GM18502 (cell line): ENCODE measurements around the gene ACADSB.

Experiments
- ATAC-seq: cut with Tn5 transposase; IDR thresholded peaks from one replicate; pipeline ENCODE4 v1.9.1; 2021; ENCODE audit warnings: mild to moderate bottlenecking; ENCODE audit not compliant: unreplicated experiment, poor library complexity

ACADSB gene

DNA sequence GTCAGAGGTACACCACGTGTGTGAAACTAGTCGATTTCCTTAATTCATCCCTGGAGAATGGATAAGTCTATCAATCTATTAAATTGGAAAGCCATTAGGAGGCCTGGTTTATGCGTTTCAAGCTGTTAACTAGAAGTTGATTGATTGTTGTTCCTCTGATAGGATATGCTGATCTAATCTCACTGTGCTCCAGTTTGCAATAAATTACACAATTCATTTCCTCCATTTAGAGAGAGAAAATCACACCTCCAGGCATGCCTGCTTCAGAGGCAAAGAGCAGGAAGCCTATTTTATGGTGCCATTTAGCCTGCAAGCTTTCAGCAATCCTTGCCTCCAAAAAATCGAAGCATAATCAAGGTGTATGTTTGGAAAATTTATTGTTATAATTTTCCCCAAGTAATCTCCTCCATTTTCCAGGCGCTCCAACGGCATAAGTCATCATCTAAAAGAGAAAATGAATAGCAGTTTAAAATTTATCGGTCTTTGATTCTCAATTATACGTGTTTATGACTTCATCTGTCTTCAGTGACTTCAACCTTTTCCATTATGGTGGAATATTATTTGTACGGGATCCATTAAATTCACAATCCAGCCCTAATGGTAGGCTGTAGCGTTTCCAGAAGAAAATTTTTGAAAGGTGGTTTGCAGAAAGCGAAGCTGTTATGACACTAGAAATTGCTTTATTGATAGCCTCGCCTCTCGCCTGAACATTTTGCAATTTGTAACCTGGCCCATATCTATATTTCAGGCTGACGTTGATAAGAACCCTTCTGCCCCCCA is 84.0 kb downstream of the ACADSB start:
- ATAC-seq = no peak

DNA sequence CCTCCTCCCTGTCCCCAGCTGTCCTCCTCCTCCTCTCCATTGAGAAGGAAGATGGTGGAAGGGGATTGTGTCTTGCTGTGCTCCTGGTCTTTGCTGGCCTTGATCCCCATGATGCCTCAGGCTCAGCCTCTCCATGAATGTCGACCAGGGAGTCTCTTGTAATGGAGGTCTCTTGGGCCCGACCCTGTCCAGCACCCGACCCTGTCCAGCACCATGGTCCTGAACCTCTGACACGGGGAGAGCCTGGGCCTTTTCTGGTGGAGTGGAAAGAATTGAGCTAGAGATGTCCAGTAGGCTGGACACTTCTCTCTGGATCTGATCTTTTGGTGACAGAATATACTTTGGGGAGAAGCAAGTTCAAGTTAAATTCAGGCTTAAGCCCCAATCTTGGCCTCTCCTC is 84.7 kb downstream of the ACADSB start:
- ATAC-seq = no peak

DNA sequence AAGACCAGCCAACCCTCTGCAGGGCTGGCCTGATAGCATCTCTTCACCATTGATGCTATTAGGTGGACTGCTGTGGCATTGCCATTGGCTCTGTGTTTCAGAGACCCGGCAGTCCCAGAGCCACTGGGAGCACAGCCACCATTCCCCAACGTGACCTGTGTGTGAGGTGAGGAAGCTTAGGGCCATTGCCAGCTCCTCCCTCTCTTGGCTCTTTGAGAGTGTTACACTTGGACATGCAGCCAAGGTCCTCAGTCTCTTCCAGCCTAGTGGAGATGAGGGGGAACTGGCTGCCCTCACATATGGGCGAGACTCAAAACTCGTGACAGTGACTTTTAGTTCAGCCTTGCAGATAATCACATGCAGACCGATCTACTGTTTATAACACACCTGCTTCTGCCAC is 87.6 kb downstream of the ACADSB start:
- ATAC-seq = no peak

DNA sequence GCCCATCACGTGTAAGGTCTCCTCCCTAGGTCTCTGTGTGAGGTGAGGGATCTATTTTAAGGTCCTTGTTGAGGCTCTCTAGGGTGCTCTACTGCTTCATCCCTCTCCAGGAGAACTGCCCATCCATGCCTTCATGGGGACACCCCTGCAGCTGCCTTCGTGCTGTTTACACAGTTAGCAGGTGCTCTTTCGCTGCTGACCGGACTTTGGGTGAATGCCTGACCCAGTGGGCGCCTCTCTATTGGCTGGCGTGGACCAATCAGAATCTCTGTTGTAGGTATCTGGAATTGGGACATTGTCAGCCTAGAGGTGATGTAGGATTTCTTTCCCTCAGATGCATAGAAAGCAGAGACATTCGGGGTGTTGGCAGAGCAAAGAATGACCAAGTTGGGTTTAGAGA is 88.2 kb downstream of the ACADSB start:
- ATAC-seq = no peak

DNA sequence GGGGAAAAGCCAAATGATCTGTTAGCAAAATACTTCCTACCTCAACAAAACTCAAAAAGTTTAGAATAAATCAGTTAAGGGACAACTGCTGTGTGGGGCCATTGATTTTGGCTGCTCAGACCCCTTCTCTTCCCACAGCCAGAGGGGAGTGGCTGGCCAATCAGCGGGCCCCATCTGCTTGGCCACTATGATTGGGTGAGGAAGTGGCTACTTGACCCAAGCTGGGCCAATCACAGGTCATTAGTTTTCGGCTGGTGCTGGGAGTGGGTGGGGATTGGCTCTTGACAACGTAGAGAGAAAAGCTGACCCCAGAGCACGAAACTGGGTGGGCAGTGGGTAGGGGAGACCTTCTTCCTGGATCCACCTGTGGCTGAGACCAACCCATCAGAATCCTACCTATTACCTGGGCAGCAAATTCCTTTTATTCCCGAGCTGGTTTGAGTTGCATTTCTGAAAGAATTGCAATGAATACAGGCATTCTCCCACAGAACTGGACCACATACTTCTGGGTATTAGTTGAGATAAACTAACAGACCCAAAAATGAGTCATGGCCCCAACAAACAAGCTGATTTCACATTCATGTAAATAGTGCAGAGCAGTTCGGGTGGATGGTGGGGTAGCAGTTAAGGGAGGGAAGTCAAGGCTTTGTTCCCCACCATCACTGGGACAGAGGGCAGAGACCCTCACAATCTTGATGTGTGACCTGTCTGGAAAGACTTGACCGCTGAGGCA is 91.4 kb downstream of the ACADSB start:
- no peak for ATAC-seq

DNA sequence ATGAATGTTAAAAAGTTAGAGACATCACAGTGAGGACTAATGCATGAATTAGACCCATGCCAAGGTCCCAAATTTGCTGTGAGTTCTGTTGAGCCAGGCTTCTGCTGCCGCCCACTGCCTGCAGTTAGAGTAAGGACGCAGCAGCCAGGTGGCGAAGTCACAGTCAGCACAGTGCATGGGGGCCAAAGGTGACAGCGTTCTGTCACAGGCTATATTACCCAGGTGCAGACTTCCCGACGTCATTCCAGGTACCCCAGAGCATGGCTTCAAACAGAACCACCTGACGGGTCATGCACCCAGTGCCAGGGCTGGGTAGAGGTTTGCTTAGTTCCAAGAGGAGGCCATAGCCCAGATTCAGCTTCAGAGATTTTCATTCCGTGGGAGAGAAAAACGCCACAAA is 93.1 kb downstream of the ACADSB start:
- ATAC-seq = no peak

DNA sequence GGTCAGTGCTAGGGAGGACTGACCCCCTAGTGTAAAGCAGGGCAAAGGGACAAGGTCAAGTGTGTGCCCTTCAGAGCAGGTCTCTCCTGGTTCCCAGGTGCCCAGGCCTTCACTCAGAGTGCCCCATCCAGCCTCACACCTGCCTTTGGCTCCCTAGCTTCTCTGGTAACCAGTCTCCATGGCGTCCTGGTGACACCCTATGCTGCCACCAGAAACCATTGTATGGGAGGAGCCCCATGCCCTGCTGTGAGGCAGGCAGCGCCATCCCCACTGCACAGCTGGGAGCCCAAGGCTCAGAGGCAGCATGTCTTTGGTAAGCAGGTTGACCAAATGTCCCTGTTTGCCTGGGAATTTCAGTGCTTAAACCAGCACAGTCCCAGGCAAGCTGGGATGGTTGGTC is 93.9 kb downstream of the ACADSB start:
- ATAC-seq = no peak

DNA sequence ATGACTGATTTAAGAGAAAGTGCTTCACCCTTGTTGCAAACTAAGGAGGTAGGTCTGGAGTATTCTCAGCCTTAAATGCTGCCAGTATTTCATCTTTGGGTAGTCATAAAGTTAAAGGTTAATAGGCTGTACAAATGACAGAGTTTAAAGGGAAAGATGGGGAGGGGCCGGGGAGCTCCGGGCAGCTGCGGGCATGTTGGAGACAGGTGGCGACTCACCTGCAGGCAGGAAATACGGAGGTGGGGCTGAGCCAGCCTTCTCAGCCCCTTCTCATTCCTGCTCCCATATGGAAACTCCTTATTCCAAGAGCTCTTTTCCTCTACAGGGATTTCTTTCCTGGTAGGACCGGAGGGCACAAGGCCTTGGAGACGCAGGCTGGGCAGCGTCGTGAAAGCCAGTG is 95.1 kb downstream of the ACADSB start:
- ATAC-seq = no peak
